NCI-H128 (cell line): ENCODE data around the gene BCL2L1.
"Not testable (repeated sequence)": the region's sequence is repeated elsewhere in the genome, so short reads cannot be mapped to it uniquely, and the experiment has no call there.

Experiments used
- DNase-seq: peaks from one replicate; lab custom pipeline; 2025; ENCODE audit not compliant: unreplicated experiment; lab: John Stamatoyannopoulos, UW

BCL2L1 gene

DNA sequence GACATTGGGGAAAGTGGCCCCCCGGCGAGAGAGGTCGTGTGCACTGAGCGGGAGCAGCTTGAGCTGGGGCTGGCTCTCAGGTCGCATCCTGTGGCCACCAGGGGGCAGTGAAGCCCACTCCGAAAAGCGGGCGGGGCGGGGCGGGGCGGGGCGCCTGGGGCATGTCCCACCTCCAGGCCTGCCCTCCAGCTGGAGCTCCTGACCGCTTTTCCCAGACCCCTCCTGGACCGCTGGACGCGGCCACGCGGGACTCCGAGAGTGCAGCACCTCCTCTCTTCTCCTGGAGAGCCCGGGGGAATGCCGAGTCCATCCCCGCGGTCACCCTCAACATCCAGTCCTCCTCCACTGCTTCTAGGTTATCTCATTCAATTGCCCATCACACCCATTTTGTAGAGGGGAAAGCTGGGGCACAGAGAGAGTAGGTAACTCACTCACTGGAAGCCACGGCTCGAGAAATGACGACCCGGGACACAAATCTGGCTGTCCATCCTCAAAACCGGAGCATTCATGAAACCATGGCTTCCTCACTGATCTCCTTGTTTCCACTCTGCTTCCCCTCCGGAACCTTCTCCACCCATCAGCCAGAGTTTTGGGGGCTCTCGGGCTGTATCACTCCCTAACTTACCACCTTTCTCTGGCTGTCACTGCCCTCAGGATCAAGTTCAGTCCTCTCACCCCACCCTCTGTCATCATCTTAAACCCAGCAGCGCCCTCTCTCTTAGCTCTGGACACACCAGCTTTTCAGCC lies 60.9 kb downstream of the BCL2L1 start:
- peak; percentile 73 for DNase-seq

DNA sequence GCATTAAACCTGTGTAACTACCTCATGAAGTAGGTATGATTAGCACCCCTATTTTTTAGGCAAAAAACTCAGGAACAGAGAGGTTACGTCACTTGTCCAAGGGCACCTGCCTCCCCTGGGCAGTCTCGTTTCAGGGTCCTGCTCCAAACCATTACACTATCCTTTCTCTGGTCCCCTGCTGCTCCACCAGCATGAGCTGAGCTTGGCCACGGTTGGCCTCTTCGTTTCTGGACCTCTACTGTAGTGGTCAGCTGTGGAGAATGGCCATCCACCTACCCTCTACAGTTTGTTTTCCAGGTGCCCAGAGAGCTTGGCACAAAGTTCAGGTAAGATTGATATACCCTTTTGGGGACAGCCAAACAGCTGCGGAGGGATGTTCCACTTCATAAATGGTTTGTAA lies 68.1 kb downstream of the BCL2L1 start:
- DNase-seq: no peak

DNA sequence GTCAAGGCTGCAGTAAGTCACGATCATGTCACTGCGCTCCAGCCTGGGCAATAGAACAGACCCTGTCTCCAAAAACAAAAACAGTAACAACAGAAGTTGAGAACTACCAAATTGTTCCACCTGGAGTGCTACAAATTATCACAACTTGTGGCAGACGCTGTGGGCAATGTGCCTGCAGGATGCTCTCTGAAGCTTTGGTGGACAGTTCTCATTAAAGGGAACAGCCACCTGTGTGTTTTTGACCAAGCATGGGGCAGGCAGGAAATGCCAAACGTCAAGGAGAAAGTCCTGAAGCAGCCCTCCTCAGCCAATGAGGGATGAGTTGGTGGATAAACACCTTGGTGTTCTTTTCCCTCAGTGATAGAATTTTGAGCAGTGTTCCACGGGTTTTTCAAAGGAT lies 69.1 kb downstream of the BCL2L1 start:
- DNase-seq: no peak

DNA sequence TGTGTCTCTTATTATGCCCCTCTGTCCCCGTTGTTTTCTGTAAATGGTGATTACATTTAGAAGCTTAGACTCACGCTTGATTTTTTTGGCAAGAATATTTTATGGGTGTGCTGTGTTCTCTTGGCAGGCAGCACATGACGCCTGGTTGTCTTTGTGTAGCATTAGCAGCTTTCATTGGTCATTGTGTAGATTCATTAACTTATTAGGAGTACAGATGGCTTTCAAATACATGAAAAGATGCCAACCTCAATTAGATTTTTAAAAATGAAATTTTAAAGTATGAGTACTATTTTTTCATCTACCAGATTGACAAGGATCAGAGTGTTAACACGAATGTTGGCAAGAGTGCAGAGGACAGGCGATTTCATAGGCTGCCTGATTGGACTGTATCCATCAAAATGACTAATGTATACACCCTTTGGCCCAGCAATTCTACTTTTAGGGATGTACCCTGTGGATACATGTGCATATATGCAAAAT lies 69.7 kb downstream of the BCL2L1 start:
- no peak for DNase-seq

DNA sequence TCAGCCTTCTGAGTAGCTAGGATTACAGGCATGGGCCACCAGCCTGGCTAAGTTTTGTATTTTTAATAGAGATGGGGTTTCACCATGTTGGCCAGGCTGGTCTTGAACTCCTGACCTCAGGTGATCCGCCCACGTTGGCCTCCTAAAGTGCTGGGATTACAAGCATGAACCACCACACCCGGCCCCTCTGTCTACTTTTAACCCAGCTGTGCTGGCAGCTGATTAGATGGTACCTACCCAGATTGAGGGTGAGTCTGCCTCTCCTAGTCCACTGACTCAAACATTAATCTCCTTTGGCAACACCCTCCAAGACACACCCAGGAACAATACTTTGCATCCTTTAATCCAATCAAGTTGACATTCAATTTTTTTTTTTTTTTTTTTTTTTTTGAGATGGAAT lies 74.6 kb downstream of the BCL2L1 start:
- DNase-seq: not testable (repeated sequence)

DNA sequence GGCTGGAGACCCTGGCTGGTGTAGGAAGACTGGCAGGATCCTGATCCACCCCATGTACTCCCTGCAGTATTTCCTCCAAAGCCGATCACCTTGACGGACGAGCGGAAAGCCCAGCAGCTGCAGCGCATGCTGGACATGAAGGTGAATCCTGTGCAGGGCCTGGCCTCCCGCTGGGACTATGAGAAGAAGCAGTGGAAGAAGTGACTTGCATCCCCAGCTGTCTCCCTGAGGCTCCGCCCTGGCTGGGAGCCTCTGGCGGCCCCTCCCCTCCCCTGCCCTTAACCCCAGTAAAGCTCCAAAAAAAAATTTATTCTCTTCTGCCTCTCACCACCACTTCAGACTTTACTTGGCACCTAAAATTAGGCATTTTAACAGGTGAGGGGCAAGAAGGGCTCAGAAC lies 78.0 kb downstream of the BCL2L1 start:
- no peak for DNase-seq

DNA sequence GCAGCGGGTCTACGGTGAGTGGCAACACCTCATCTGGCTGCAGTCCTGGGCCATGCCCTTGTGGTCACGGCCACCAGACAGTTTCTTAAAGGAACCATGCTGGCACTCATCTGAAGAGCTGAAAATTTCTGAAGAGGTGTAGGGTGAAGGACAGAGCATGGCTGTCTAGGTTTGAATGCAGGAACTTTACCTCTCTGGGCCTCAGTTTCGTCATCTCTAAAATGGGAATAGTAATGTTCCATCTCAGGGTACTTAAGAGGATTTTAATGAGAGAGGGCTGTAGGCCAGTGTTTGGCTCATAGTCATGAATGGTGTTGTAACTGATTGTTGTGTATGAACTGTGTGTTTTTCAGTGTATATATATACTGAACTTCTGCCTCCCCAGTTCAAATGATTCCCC lies 79.1 kb downstream of the BCL2L1 start:
- no peak for DNase-seq

DNA sequence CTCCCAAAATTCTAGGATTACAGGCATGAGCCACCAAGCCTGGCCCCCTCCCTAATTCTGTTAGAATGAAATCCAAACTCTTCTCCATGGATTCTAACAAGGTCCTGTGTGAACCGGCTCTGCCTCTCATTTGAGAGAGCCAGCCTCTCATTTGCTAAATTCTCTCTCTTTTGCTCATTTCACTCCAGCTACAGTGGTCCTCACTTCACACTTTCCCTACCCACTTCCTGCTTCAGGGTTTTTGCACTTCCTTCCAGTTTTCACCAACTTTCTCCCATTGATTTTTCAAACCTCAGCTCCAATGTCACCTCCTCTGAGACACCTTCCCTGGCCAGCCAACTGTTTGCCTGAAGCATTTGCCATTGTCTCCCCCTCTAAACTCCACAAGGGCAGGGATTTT lies 79.8 kb downstream of the BCL2L1 start:
- DNase-seq: no peak

DNA sequence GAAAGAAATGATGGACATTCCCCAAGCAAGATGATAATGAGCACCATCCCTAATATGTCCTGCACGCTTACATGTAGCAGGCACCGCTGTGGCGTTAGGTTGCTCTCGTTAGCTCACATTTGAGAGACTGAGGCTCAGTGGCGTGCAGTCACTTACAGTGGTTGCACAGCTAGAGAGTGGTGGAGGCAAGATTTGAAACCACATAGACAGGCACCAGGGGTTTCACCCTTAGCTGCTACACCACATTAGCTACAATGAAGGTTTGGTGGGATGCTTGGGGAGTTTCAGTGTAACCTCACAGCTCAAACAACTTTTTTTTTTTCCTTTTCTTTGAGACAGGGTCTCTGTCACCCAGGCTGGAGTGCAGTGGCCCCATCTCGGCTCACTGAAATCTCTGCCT lies 81.3 kb downstream of the BCL2L1 start:
- DNase-seq: no peak

DNA sequence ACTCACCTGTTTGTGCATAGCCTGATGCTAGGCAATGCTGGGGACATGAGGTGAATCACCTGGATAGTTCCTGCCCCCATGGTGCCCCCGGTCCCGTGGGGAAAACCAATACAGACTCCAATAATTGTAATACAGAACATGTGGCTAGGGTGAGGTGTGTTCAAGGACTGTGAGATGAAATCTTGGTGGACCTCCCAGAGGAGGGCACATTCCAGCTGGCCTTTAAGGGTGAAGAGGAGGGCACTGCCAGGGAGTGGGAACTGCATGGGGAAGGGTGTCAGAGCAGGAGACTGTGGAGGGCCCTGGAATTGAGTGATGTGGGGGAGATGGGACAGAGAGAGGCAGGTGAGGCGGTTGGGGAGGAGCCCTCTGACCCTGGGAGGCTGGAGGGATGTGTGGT lies 82.4 kb downstream of the BCL2L1 start:
- DNase-seq: no peak

DNA sequence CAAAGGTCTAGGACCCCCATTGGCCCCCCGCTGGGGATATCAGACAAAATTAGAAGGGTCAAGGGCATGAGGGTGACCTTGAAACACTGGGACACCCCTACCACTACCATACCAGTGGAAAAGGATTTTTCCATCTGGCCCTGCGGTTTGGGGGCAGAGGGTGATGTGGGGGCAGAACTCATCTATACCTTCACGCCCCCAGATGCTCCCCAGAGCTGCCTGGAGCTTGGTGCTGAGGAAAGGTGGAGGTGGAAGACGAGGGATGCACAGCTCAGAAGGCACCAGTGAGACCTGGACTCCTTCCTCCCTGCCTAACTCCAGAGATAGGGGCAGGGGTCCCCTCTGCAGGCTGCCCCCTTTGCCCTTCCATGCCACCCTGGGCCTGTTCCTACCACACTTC lies 83.9 kb downstream of the BCL2L1 start:
- no peak for DNase-seq

DNA sequence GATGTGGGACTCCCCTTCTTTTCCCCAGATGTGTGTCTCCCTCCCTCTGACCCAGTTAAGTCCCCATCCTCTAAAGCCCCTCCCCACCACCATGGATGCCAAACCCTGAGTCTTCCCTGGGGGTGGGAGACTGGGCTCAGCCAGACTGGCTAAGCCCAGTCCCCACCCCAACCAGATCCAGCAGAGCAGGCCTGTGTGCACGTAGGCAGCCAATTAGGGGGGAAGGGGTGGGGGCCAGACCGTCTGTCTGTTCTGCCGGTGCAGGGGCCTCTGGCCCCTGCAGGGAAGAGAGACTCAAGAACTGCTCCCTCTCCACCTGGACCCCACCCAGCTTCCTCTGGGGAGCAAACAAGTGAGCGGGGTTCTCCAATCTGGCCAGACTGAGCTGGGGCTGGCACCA lies 84.4 kb downstream of the BCL2L1 start:
- DNase-seq: no peak

DNA sequence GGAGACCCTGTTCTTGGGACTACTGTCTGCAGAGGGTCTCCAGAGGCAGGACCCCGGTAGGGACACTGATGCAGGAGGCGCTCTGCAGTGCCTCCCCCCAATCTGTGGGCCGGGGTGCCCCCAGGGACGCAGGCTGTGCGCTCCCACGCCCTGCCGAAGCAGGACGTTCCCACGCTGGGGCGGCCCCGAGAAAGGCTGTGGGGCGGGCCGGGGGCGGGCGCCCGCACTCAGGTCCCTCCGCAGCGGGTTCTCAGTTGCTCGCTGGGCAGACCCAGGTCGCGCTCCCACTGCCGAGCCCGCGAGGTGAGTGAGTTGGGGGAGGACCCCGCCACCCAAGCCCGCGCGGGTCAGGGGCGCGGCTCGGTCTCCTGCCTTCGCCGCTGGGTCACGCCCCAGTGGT lies 85.0 kb downstream of the BCL2L1 start, which contains the start of gene COX4I2:
Gene COX4I2 (plus strand): TSS at position 253 of the 400 bp plus-strand sequence. CDS start 1,106 bp downstream, outside the sequence.
- no peak for DNase-seq

DNA sequence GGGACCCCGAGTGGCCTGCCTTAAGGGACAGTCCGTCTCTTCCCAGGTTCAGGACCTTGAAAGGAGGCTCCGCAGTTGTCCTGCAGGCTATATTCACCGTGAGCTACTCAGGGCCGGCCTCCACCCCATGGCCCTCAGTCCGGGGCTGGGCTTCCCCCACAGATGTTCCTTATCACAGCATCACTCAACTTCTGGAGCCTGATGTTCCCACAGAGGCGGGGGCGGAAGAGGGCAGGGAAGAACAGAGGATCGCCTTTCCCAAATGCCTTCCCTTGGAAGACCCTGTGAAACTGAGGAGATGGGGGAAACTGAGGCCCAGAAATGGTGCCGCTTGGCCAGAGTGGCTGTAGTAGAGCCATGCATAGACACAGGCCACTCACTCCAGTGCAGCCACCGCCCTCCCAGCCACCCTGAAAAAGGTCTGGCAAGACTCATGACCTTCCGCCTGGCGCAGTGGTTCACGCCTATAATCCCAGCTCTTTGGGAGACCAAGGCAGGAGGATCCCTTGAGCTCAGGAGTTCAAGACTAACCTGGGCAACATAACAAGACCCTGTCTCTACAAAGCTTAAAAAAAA lies 89.2 kb downstream of the BCL2L1 start:
- DNase-seq: no peak

DNA sequence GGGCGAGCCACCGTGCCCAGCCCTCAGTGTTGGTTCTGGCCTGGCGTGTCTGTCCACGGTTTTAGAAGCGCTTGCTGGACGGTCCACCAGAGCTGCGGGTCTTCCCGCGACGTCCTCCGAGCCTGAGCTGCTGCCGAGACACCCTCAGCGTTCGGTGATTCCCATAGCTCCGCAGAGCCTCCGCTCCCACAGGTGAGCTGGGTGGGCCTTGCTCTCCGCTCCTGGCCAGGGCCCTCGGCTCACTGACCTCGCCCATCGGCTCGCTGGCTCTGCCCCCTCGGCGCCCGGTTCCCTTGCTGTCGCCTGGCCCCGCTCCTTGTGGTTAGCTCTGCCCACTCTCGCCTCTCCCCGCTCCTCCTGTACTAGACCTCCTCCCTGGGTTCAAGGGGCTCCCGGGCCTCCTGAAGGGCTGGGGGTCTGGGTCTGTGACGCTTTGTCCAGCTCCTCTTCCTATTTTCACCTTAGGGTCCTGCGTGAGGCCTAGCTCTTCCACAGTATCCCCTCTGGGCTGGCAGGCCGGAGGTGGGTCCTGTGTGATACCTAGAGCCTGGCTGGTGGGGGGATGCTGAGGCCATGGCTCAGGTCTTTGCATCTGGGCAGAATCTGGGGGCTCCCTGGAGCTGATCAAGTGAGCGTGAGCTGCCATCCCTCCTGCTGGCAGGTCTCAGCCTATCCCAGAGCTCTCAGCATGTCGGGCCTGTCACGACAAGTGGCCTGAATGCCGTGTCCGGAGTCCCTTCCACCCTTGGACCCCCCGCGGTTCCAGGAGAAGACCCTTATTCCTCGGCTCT lies 89.9 kb downstream of the BCL2L1 start:
- no peak for DNase-seq

DNA sequence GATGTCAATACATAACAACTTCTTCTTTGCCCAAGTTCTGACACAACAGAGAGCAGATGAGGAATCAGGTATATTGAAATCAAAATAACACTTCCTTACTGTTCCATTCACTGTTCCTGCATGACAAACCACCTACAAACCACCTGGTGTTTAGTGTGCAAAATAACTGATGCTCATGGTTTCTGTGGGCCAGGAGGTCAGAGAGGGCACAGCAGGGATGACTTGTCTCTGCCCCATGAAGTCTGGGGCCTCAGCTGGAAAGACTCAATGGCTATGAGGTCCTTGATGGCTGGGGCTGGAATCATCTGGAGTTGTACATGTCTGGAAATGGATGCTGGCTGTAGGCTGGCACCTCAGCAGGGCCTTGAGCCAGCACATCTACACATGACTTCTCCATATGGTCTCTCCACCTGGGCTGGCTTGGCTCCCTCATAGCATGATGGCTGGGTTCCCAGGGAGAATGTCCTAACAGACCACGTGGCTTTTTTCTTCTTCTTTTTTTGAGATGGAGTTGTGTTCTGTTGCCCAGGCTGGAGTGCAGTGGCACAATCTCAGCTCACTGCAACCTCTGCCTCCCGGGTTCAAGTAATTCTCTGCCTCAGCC lies 92.4 kb downstream of the BCL2L1 start:
- no peak for DNase-seq

DNA sequence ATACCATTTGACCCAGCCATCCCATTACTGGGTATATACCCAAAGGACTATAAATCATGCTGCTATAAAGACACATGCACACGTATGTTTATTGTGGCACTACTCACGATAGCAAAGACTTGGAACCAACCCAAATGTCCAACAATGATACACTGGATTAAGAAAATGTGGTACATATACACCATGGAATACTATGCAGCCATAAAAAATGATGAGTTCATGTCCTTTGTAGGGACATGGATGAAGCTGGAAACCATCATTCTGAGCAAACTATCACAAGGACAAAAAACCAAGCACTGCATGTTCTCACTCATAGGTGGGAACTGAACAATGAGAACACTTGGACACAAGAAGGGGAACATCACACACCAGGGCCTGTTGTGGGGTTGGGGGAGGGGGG lies 94.6 kb downstream of the BCL2L1 start:
- not testable (repeated sequence) for DNase-seq

DNA sequence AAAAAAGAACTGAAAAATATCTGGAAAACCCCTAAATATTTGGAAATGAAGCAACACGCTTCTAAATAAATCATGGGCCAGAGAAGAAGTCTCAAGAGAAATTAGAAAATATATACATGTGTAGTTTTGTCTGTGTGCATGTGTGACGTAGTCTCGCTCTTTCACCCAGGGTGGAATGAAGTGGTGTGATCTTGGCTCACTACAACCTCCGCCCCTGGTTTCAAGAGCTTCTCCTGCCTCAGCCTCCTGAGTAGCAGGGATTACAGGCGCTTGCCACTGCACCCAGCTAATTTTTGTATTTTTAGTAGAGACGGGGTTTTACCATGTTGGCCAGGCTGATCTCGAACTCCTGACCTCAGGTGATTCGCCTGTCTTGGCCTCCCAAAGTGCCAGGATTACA lies 96.1 kb downstream of the BCL2L1 start:
- DNase-seq: not testable (repeated sequence)

DNA sequence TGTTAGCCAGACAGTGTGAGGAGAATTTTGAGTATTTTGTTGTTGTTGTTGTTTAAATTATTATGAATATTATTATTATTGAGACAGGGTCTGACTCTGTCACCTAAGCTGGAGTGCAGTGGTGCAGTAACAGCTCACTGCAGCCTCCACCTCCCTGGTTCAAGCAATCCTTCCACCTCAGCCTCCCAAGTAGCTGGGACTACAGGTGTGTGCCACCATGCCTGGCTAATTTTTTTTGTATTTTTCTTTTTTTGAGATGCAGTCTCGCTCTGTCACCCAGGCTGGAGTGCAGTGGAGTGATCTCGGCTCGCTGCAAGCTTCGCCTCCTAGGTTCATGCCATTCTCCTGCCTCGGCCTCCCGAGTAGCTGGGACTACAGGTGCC lies 99.6 kb downstream of the BCL2L1 start:
- not testable (repeated sequence) for DNase-seq

DNA sequence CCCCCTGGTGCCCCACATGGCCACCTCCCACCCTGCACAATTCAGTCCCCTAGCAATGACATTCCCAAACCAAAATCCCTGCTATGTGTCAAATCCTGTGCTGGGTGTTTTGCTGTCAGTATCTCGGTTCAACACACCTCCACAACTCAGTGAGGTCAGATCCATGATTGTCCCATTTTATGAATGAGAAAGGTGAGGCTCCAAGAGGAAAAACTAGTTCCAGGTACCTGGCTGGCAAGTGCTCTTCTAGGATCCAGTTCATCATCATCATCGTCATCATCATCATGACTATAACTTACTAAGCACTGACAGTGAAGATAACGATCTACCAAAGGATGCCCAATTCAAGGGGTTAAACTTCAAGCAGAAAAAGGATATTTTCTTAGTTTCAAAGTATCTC lies 102.4 kb downstream of the BCL2L1 start:
- no peak for DNase-seq

DNA sequence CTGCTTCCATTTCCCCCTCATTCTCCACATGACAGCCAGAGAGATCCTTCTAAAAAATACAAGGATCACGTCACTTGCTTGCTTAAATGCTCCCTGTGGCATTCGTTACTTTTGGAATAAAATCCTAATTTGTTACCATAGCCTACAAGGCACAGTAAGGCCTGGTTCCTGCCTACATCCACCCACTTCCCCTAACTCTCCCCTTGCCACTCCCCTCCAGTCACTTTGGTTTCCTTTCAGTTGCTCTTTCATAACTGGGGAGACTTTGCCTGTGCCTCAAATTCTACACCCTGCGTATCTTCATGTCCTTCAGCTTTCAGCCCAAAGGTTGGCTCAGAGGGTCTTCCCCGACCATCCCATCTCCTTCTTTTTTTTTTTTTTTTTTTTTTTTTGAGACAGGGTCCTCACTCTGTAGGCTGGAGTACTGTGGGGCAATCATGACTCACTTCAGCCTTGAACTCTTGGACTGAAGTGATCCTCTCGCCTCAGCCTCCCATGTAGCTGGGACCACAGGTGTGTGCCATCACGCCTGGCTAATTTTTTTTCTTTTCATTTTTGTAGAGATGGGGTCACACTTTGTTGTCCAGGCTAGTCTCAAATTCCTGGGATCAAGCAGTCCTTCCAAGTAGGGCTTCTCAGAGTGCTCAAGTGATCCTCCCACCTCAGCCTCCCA lies 105.1 kb downstream of the BCL2L1 start:
- no peak for DNase-seq
